ENCODE measurements around the gene DAPK1.
A peak's percentile ranks its signal among the peaks of the same experiment; 100 is the strongest.

DAPK1 gene

GRCh38 chr9:87497604-87498045, at the start of gene DAPK1:
DAPK1 (plus strand) TSS chr9:87497867; CDS start chr9:87499078, 1,211 bp downstream.
- Histone ChIP-seq H3K27ac (peak within 1 kb of the TSS; percentile 77), H3K79me2 (ENCODE audit: insufficient read depth, low read depth) (peaks cover 26% of the 10 kb centered on the region), H3K4me3 (IDR thresholded peaks at IDR 0.05; ENCODE audit: insufficient read depth, low read depth, low read length) (peak within 1 kb of the TSS; percentile 64), H3K4me2 (peak within 1 kb of the TSS; percentile 97), H3K4me1 (ENCODE audit: low read depth, poor library complexity, severe bottlenecking) (peaks cover 69% of the 10 kb centered on the region), H4K20me1 (ENCODE audit: insufficient read depth) (no peaks in the 10 kb centered on the region), H3K27me3 (ENCODE audit: insufficient read depth, low read depth) (no peaks in the 10 kb centered on the region), H3K36me3 (ENCODE audit: insufficient read depth) (no peaks in the 10 kb centered on the region), H2AFZ (ENCODE audit: low read depth) (peak within 1 kb of the TSS; percentile 83), H3K9ac (peak within 1 kb of the TSS; percentile 75)
- TF ChIP-seq, protein P1, sequence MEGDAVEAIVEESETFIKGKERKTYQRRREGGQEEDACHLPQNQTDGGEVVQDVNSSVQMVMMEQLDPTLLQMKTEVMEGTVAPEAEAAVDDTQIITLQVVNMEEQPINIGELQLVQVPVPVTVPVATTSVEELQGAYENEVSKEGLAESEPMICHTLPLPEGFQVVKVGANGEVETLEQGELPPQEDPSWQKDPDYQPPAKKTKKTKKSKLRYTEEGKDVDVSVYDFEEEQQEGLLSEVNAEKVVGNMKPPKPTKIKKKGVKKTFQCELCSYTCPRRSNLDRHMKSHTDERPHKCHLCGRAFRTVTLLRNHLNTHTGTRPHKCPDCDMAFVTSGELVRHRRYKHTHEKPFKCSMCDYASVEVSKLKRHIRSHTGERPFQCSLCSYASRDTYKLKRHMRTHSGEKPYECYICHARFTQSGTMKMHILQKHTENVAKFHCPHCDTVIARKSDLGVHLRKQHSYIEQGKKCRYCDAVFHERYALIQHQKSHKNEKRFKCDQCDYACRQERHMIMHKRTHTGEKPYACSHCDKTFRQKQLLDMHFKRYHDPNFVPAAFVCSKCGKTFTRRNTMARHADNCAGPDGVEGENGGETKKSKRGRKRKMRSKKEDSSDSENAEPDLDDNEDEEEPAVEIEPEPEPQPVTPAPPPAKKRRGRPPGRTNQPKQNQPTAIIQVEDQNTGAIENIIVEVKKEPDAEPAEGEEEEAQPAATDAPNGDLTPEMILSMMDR (conservative IDR thresholded peaks at IDR 0.05; ENCODE audit: low read depth, low read length) = no peak

DNA sequence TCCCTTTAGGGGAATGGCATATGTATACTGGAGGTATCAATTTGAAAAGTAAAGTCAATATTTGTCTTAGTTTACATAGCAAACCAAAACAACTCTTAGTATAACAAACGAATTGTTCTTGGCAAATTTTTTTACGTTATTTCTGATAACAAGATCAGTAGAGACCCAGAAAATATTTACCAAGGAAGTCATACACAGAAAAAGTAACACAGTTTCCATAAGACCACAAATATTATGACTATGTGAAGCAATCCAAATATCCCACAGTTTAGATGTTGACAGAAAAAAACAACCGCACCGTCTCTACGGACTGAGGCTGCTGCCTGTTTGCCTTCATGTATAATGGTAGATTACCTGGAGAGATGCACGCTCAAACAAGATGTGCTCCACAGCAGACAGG, 46.5 kb upstream of the DAPK1 start:
- H3K27me3 ChIP-seq (ENCODE audit: insufficient read depth, low read depth) = no peaks in the 10 kb centered on the region; the same call in 1 of the 2 replicates
- no peaks in the 10 kb centered on the region for H3K36me3 ChIP-seq (ENCODE audit: insufficient read depth)
- H4K20me1 ChIP-seq (ENCODE audit: insufficient read depth) = no peaks in the 10 kb centered on the region
- no peaks in the 10 kb centered on the region for H3K79me2 ChIP-seq (ENCODE audit: insufficient read depth, low read depth)
- H3K4me1 ChIP-seq (ENCODE audit: low read depth, poor library complexity, severe bottlenecking) = no peaks in the 10 kb centered on the region
- H2AFZ ChIP-seq (ENCODE audit: low read depth) = no peak overlapping the region
- no peak overlapping the region for H3K4me2 ChIP-seq
- no peak overlapping the region for H3K4me3 ChIP-seq (IDR thresholded peaks at IDR 0.05; ENCODE audit: insufficient read depth, low read depth, low read length)
- H3K27ac ChIP-seq = no peak overlapping the region
- TF ChIP-seq, protein P1 (conservative IDR thresholded peaks at IDR 0.05; ENCODE audit: low read depth, low read length) = no peak
- no peak overlapping the region for H3K9ac ChIP-seq

DNA sequence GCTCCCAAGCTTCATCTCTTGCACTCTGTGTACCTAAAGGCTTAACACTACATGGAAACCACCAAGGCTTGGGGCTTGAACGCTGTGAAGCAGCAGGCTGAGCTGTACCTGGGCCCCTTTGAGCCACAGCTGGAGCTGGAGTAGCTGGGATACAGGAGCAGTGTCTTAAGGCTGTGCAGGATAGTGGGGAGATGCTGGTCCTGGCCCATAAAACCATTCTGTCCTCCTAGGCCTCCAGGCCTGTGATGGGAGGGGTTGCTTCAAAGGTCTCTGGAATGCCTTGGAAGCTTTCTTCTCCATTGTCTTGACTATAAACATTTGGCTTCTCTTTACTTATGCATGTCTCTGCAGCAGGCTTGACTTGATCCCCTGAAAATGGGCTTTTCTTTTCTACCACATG, 42.3 kb upstream of the DAPK1 start:
- Histone ChIP-seq H4K20me1 (ENCODE audit: insufficient read depth) (no peaks in the 10 kb centered on the region), H3K4me1 (ENCODE audit: low read depth, poor library complexity, severe bottlenecking) (no peaks in the 10 kb centered on the region), H3K79me2 (ENCODE audit: insufficient read depth, low read depth) (no peaks in the 10 kb centered on the region), H3K36me3 (ENCODE audit: insufficient read depth) (no peaks in the 10 kb centered on the region), H3K9ac (no peak overlapping the region), H3K4me2 (no peak overlapping the region), H3K4me3 (IDR thresholded peaks at IDR 0.05; ENCODE audit: insufficient read depth, low read depth, low read length) (no peak overlapping the region), H3K27ac (no peak overlapping the region), H3K27me3 (ENCODE audit: insufficient read depth, low read depth) (no peaks in the 10 kb centered on the region), H2AFZ (ENCODE audit: low read depth) (no peak overlapping the region)
- TF ChIP-seq, protein P1 (conservative IDR thresholded peaks at IDR 0.05; ENCODE audit: low read depth, low read length) = no peak

- H2AFZ ChIP-seq (ENCODE audit: low read depth) = no peak overlapping the region
- no peak overlapping the region for H3K4me3 ChIP-seq (IDR thresholded peaks at IDR 0.05; ENCODE audit: insufficient read depth, low read depth, low read length)
- TF ChIP-seq, protein P1 (conservative IDR thresholded peaks at IDR 0.05; ENCODE audit: low read depth, low read length) = no peak
- H3K36me3 ChIP-seq (ENCODE audit: insufficient read depth) = no peaks in the 10 kb centered on the region
- no peaks in the 10 kb centered on the region for H3K27me3 ChIP-seq (ENCODE audit: insufficient read depth, low read depth)
- H4K20me1 ChIP-seq (ENCODE audit: insufficient read depth) = no peaks in the 10 kb centered on the region
- no peaks in the 10 kb centered on the region for H3K79me2 ChIP-seq (ENCODE audit: insufficient read depth, low read depth)
- H3K9ac ChIP-seq = no peak overlapping the region
- no peak overlapping the region for H3K4me2 ChIP-seq
- no peaks in the 10 kb centered on the region for H3K4me1 ChIP-seq (ENCODE audit: low read depth, poor library complexity, severe bottlenecking)
- no peak overlapping the region for H3K27ac ChIP-seq
Observed at GRCh38 chr9:87461256-87461655, 36.4 kb upstream of the DAPK1 start.
